NCI-H2081 treated with DMSO at 0.1 percent for 48 hours (cell line): Measurements from ENCODE around the gene SCUBE3.

ENCODE experiments used
- DNase-seq: peaks from one replicate; lab custom pipeline; 2025; lab: John Stamatoyannopoulos, UW

Gene SCUBE3

GRCh38 chr6:35272005-35272404 lies 58.2 kb downstream of the SCUBE3 start:
- DNase-seq, result no peak

GRCh38 chr6:35273822-35274559 lies 60.2 kb downstream of the SCUBE3 start:
- DNase-seq, result no peak

GRCh38 chr6:35275744-35276260 lies 62.0 kb downstream of the SCUBE3 start:
- no peak for DNase-seq

GRCh38 chr6:35278708-35279107 lies 65.0 kb downstream of the SCUBE3 start:
- DNase-seq, result no peak

- DNase-seq, result no peak
Observed at GRCh38 chr6:35280903-35281302, 67.1 kb downstream of the SCUBE3 start.

- no peak for DNase-seq
Observed at GRCh38 chr6:35282472-35282871, 68.7 kb downstream of the SCUBE3 start.

GRCh38 chr6:35283361-35283760 lies 69.6 kb downstream of the SCUBE3 start:
- no peak for DNase-seq

GRCh38 chr6:35287671-35288396 lies 74.1 kb downstream of the SCUBE3 start:
- no peak for DNase-seq

- no peak for DNase-seq
Observed at GRCh38 chr6:35288834-35289233, 75.1 kb downstream of the SCUBE3 start.

GRCh38 chr6:35291491-35291890 lies 77.7 kb downstream of the SCUBE3 start:
- DNase-seq, result no peak

GRCh38 chr6:35292494-35292893 lies 78.7 kb downstream of the SCUBE3 start:
- DNase-seq, result no peak

- no peak for DNase-seq
Observed at GRCh38 chr6:35293681-35294080, 79.9 kb downstream of the SCUBE3 start.

GRCh38 chr6:35294308-35294945 lies 80.7 kb downstream of the SCUBE3 start:
- no peak for DNase-seq

GRCh38 chr6:35295036-35295435 lies 81.3 kb downstream of the SCUBE3 start:
- no peak for DNase-seq

GRCh38 chr6:35295521-35296315 lies 82.0 kb downstream of the SCUBE3 start:
- no peak for DNase-seq

- DNase-seq, result no peak
Observed at GRCh38 chr6:35296931-35297600, 83.3 kb downstream of the SCUBE3 start.

- DNase-seq, result peak; percentile 46
Observed at GRCh38 chr6:35297601-35298481, 84.1 kb downstream of the SCUBE3 start, which contains the start of gene DEF6. TSS of gene DEF6 (plus strand) at chr6:35297818. CDS start at chr6:35297857, 39 bp downstream.

GRCh38 chr6:35298625-35299140 lies 84.9 kb downstream of the SCUBE3 start:
- DNase-seq, result no peak

GRCh38 chr6:35299674-35300073 lies 85.9 kb downstream of the SCUBE3 start:
- DNase-seq, result no peak

- no peak for DNase-seq
Observed at GRCh38 chr6:35300848-35301247, 87.1 kb downstream of the SCUBE3 start.
